SH-SY5Y (cell line): Measurements from ENCODE around the gene CRYGS.

Experiments used
- GATA2 ChIP-seq: IDR thresholded peaks from 2 replicates; pipeline ENCODE4 v1.6.1; 2011; ENCODE audit warnings: mild to moderate bottlenecking, low read depth, low read length
- GATA3 ChIP-seq: IDR thresholded peaks from 2 replicates; pipeline ENCODE4 v1.6.1; 2011; ENCODE audit warnings: low read depth, mild to moderate bottlenecking, low read length, moderate library complexity

GRCh38 chr3:186544281-186544680 is at the start of gene CRYGS:
- TF ChIP-seq GATA2 (no peak), GATA3 (no peak)
